SU-DHL-6 (cell line): Measurements from ENCODE around the gene TMEM151A.

Experiments
- CTCF ChIP-seq: fragments of 200-600 bp; sonication (generic); IDR thresholded peaks from one replicate; pipeline ENCODE4 v1.5.1; 2017; ENCODE audit warnings: antibody characterized with exemption, mild to moderate bottlenecking, low read length, moderate library complexity; ENCODE audit not compliant: insufficient read depth, poor library complexity, severe bottlenecking
- EZH2phosphoT487 ChIP-seq: fragments of 200-600 bp; sonication (generic), shearing (Covaris generic); conservative IDR thresholded peaks from 2 replicates; pipeline ENCODE4 v1.6.1; 2018; ENCODE audit warnings: mild to moderate bottlenecking, antibody characterized with exemption, low read length, moderate library complexity, mixed read lengths

DNA sequence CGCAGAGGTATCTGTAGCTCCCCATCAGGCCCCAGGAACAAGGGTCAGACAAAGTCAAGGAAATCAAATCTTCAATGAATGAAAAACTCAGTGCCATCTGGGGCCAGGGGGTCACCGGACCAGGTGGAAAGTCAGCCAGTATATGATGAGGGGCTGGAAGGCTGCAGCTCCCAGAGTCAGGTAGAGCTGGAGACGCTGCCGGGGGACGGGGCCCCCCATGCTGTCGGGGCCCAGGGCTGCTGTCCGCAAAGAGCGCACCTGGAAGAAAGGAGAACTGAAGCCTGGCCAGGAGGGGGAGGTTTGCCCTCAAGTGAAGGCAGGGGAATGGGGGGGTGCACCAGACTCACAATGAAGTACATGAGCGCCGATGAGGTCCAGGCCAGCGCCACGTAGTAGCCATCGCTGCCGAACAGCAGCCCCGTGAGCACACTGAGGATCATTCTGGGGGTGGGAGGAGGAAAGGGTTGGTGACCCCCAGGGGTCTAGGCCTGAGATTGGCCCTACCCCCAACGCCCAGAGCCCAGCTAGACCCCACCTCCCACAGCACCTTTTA is 7.1 kb upstream of the TMEM151A start:
- TF ChIP-seq CTCF (no peak), EZH2phosphoT487 (no peak)
